ENCODE measurements around the gene MIS12.

Gene MIS12

GRCh38 chr17:5500589-5501391 is 14.4 kb downstream of the MIS12 start:
- peak; percentile 86 for DNase-seq

GRCh38 chr17:5501685-5502084 is 15.3 kb downstream of the MIS12 start:
- DNase-seq: no peak

- no peak for DNase-seq
These were observed 16.2 kb downstream of the MIS12 start for GRCh38 chr17:5502552-5502951.

- DNase-seq: no peak
These were observed 19.9 kb downstream of the MIS12 start for GRCh38 chr17:5506307-5506706.

GRCh38 chr17:5508810-5509209 is 22.4 kb downstream of the MIS12 start:
- no peak for DNase-seq

GRCh38 chr17:5509482-5509881 is 23.1 kb downstream of the MIS12 start:
- no peak for DNase-seq

- DNase-seq: no peak
These were observed 24.4 kb downstream of the MIS12 start for GRCh38 chr17:5510771-5511170.

- no peak for DNase-seq
These were observed 25.2 kb downstream of the MIS12 start for GRCh38 chr17:5511401-5512225.

GRCh38 chr17:5513628-5514027 is 27.3 kb downstream of the MIS12 start:
- DNase-seq: peak; percentile 44

- DNase-seq: no peak
These were observed 28.6 kb downstream of the MIS12 start for GRCh38 chr17:5514976-5515375.

- DNase-seq: no peak
These were observed 29.9 kb downstream of the MIS12 start for GRCh38 chr17:5516060-5516792.

GRCh38 chr17:5522476-5522875 is 36.1 kb downstream of the MIS12 start:
- DNase-seq: no peak

GRCh38 chr17:5523249-5523648 is 36.9 kb downstream of the MIS12 start:
- no peak for DNase-seq

GRCh38 chr17:5526821-5527598 is 40.6 kb downstream of the MIS12 start:
- DNase-seq: no peak

- DNase-seq: no peak
These were observed 41.4 kb downstream of the MIS12 start for GRCh38 chr17:5527601-5528250.

GRCh38 chr17:5530265-5531084 is 44.1 kb downstream of the MIS12 start:
- no peak for DNase-seq

- no peak for DNase-seq
These were observed 44.7 kb downstream of the MIS12 start for GRCh38 chr17:5531085-5531418.

GRCh38 chr17:5532581-5532980 is 46.2 kb downstream of the MIS12 start:
- no peak for DNase-seq

GRCh38 chr17:5533486-5534315 is 47.3 kb downstream of the MIS12 start:
- DNase-seq: no peak

GRCh38 chr17:5535436-5535835 is 49.1 kb downstream of the MIS12 start:
- no peak for DNase-seq
